ENCODE results near the gene ELK3.

- TF ChIP-seq CTCF (IDR thresholded peaks at IDR 0.05; ENCODE audit: insufficient read depth, low read length, poor library complexity, severe bottlenecking) (no peak), EZH2phosphoT487 (conservative IDR thresholded peaks at IDR 0.05; ENCODE audit: low read length) (no peak)
Observed at GRCh38 chr12:96225044-96225855, 31.1 kb downstream of the ELK3 start.
